MM.1S (cell line): ENCODE data around the gene DCDC1.

Experiments used
- DNase-seq: peaks from one replicate; pipeline ENCODE4 v3.0.0-alpha.2; 2015
- H2AFZ ChIP-seq: fragments of 300-600 bp; sonication (generic); 2 replicates; pipeline ENCODE4 v1.6.0; 2016; ENCODE audit warnings: antibody characterized with exemption, low read length
- H3F3A ChIP-seq: fragments of 300-600 bp; sonication (generic); 2 replicates; pipeline ENCODE4 v1.6.1; 2016; ENCODE audit warnings: mild to moderate bottlenecking, antibody characterized with exemption, low read length, moderate library complexity, mixed read lengths; ENCODE audit not compliant: insufficient read depth
- H3K27ac ChIP-seq: fragments of 300-600 bp; sonication (generic); 2 replicates; pipeline ENCODE4 v1.5.1; 2016; ENCODE audit warnings: mild to moderate bottlenecking, low read length
- H3K27me3 ChIP-seq: fragments of 300-600 bp; sonication (generic); replicated peaks from 2 replicates; pipeline ENCODE4 v1.6.0; 2016; ENCODE audit warnings: low read length; ENCODE audit not compliant: insufficient read depth
- H3K36me3 ChIP-seq: fragments of 300-600 bp; sonication (generic); replicated peaks from 2 replicates; pipeline ENCODE4 v1.6.1; 2016; ENCODE audit warnings: mild to moderate bottlenecking, low read length, mixed read lengths; ENCODE audit not compliant: insufficient read depth
- H3K4me1 ChIP-seq: fragments of 300-600 bp; sonication (generic); 2 replicates; pipeline ENCODE4 v1.6.1; 2016; ENCODE audit warnings: low read length, mixed read lengths
- H3K4me2 ChIP-seq: fragments of 300-600 bp; sonication (generic); 2 replicates; pipeline ENCODE4 v1.6.0; 2016; ENCODE audit warnings: low read depth, low read length
- H3K4me3 ChIP-seq: fragments of 300-600 bp; sonication (generic); 2 replicates; pipeline ENCODE4 v1.5.1; 2016; ENCODE audit warnings: low read length, mixed read lengths
- H3K79me2 ChIP-seq: fragments of 300-600 bp; sonication (generic); 2 replicates; pipeline ENCODE4 v1.6.1; 2016; ENCODE audit warnings: mixed run types, low read length, mixed read lengths
- H3K9ac ChIP-seq: fragments of 300-600 bp; sonication (generic); 2 replicates; pipeline ENCODE4 v1.6.1; 2016; ENCODE audit warnings: low read length, mixed read lengths
- H3K9me2 ChIP-seq: fragments of 300-600 bp; sonication (generic); replicated peaks from 2 replicates; pipeline ENCODE4 v1.6.1; 2016; ENCODE audit warnings: mild to moderate bottlenecking, low read length, mixed read lengths; ENCODE audit not compliant: insufficient read depth
- H3K9me3 ChIP-seq: fragments of 300-600 bp; sonication (generic); replicated peaks from 2 replicates; pipeline ENCODE4 v1.6.1; 2016; ENCODE audit warnings: mild to moderate bottlenecking, low read length, mixed read lengths; ENCODE audit not compliant: insufficient read depth
- H4K20me1 ChIP-seq: fragments of 300-600 bp; sonication (generic); 2 replicates; pipeline ENCODE4 v1.6.1; 2016; ENCODE audit warnings: mild to moderate bottlenecking, low read length, moderate library complexity, mixed read lengths; ENCODE audit not compliant: insufficient read depth
- EZH2 ChIP-seq: fragments of 300-600 bp; sonication (generic); optimal IDR thresholded peaks from 2 replicates; pipeline ENCODE3; 2017; ENCODE audit warnings: low read depth, mild to moderate bottlenecking, antibody characterized with exemption, low read length, mixed read lengths
- EZH2phosphoT487 ChIP-seq: fragments of 300-600 bp; sonication (generic); IDR thresholded peaks from 2 replicates; pipeline ENCODE4 v1.6.1; 2018; ENCODE audit warnings: antibody characterized with exemption, low read length
- TF ChIP-seq, protein P1 (sequence below): fragments of 300-600 bp; sonication (generic); IDR thresholded peaks from 2 replicates; pipeline ENCODE4 v1.5.1; 2016; ENCODE audit warnings: antibody characterized with exemption, low read length, mixed read lengths

The DCDC1 gene

DNA sequence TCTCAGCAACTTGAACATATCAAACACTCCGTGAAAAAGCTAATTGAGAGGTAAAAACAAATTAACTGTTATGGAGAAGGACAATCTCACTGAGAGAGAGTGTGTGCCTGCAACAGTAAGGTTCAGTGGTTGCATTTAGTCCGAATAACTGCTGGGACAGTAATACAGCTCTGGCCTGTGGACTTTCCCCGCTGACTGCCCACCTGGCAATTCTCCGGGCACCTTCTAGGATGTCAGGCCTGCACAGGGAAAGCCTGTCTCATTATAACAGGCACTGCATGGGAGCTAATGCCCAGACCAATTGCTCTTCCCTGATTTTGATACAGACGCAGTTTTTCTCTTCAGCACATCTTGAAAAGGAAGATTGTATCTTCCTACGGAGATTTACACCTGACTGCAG is 251.0 kb downstream of the DCDC1 start:
- H3K4me3 ChIP-seq, result no peak overlapping the region
- H3K9me3 ChIP-seq, result no peaks in the 10 kb centered on the region
- no peaks in the 10 kb centered on the region for H4K20me1 ChIP-seq
- H3K27ac ChIP-seq, result no peak overlapping the region
- no peaks in the 10 kb centered on the region for H3K9me2 ChIP-seq
- H3K9ac ChIP-seq, result no peak overlapping the region
- H3K36me3 ChIP-seq, result no peaks in the 10 kb centered on the region
- H2AFZ ChIP-seq, result no peak overlapping the region
- TF ChIP-seq EZH2 (no peak), EZH2phosphoT487 (no peak)
- TF ChIP-seq, protein P1, sequence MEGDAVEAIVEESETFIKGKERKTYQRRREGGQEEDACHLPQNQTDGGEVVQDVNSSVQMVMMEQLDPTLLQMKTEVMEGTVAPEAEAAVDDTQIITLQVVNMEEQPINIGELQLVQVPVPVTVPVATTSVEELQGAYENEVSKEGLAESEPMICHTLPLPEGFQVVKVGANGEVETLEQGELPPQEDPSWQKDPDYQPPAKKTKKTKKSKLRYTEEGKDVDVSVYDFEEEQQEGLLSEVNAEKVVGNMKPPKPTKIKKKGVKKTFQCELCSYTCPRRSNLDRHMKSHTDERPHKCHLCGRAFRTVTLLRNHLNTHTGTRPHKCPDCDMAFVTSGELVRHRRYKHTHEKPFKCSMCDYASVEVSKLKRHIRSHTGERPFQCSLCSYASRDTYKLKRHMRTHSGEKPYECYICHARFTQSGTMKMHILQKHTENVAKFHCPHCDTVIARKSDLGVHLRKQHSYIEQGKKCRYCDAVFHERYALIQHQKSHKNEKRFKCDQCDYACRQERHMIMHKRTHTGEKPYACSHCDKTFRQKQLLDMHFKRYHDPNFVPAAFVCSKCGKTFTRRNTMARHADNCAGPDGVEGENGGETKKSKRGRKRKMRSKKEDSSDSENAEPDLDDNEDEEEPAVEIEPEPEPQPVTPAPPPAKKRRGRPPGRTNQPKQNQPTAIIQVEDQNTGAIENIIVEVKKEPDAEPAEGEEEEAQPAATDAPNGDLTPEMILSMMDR, result no peak
- no peaks in the 10 kb centered on the region for H3F3A ChIP-seq
- no peak overlapping the region for H3K4me2 ChIP-seq
- H3K27me3 ChIP-seq, result no peaks in the 10 kb centered on the region
- no peaks in the 10 kb centered on the region for H3K79me2 ChIP-seq
- no peaks in the 10 kb centered on the region for H3K4me1 ChIP-seq
- DNase-seq, result no peak

DNA sequence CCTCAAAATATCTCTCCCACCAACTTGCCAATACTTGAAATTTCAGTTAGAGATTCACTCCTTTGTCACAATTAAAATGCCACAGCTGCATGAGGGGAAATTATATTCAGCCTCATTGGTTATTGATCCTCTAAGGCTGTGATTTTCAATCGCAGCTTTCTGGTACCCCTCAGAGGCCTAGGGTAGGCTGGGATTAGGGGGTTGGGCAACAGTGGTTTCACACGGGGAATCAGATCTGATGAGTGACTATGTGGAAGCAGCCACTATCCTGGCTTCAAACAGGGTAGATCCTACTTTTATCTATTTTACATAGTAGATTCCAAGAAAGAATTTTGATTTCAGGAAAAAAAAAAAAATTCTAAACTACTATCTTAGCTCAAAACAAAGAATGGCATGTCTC is 252.5 kb downstream of the DCDC1 start:
- Histone ChIP-seq H3K9me3 (no peaks in the 10 kb centered on the region), H4K20me1 (no peaks in the 10 kb centered on the region), H2AFZ (no peak overlapping the region), H3K9ac (no peak overlapping the region), H3K4me3 (no peak overlapping the region), H3K27ac (no peak overlapping the region), H3F3A (no peaks in the 10 kb centered on the region), H3K79me2 (no peaks in the 10 kb centered on the region), H3K4me2 (no peak overlapping the region), H3K9me2 (no peaks in the 10 kb centered on the region), H3K4me1 (no peaks in the 10 kb centered on the region), H3K27me3 (no peaks in the 10 kb centered on the region), H3K36me3 (no peaks in the 10 kb centered on the region)
- no peak for DNase-seq
- TF ChIP-seq, protein P1, result no peak
- TF ChIP-seq EZH2phosphoT487 (no peak), EZH2 (no peak)

GRCh38 chr11:31114442-31114841 is 255.1 kb downstream of the DCDC1 start:
- H3K4me3 ChIP-seq, result no peak overlapping the region
- H3K27ac ChIP-seq, result no peak overlapping the region
- no peaks in the 10 kb centered on the region for H3K36me3 ChIP-seq
- no peaks in the 10 kb centered on the region for H3K9me3 ChIP-seq
- no peak overlapping the region for H3K4me2 ChIP-seq
- H2AFZ ChIP-seq, result no peak overlapping the region
- TF ChIP-seq, protein P1, result no peak
- no peaks in the 10 kb centered on the region for H3K27me3 ChIP-seq
- no peaks in the 10 kb centered on the region for H3F3A ChIP-seq
- H3K4me1 ChIP-seq, result no peaks in the 10 kb centered on the region
- H4K20me1 ChIP-seq, result no peaks in the 10 kb centered on the region
- no peak for DNase-seq
- no peaks in the 10 kb centered on the region for H3K79me2 ChIP-seq
- no peak overlapping the region for H3K9ac ChIP-seq
- H3K9me2 ChIP-seq, result no peaks in the 10 kb centered on the region
